HS-27A (cell line): ENCODE data around the gene CFAP210.
"Not testable (repeated sequence)": the region's sequence is repeated elsewhere in the genome, so short reads cannot be mapped to it uniquely, and the experiment has no call there.

ENCODE experiments used
- DNase-seq: peaks from one replicate; pipeline ENCODE4 v3.0.0-alpha.2; 2012; ENCODE audit warnings: low read depth, missing footprints

CFAP210 gene

GRCh38 chr2:169712791-169713227 is 18.6 kb upstream of the CFAP210 start:
- no peak for DNase-seq

- no peak for DNase-seq
Measured at GRCh38 chr2:169711751-169712509, 17.7 kb upstream of the CFAP210 start.

- DNase-seq: no peak
Measured at GRCh38 chr2:169709981-169710380, 15.8 kb upstream of the CFAP210 start.

GRCh38 chr2:169709331-169709730 is 15.1 kb upstream of the CFAP210 start:
- no peak for DNase-seq

- DNase-seq: no peak
Measured at GRCh38 chr2:169707626-169708025, 13.4 kb upstream of the CFAP210 start.

- DNase-seq: no peak
Measured at GRCh38 chr2:169705927-169706326, 11.7 kb upstream of the CFAP210 start.

GRCh38 chr2:169704160-169704708 is 10.0 kb upstream of the CFAP210 start:
- DNase-seq: no peak

GRCh38 chr2:169702996-169703395 is 8.8 kb upstream of the CFAP210 start:
- no peak for DNase-seq

- DNase-seq: not testable (repeated sequence)
Measured at GRCh38 chr2:169699173-169699572, 5.0 kb upstream of the CFAP210 start.

GRCh38 chr2:169696381-169696780 is 2.2 kb upstream of the CFAP210 start:
- no peak for DNase-seq

- no peak for DNase-seq
Measured at GRCh38 chr2:169694894-169695260, 672 bp upstream of the CFAP210 start.

- DNase-seq: no peak
Measured at GRCh38 chr2:169693360-169693759, 845 bp downstream of the CFAP210 start.

- no peak for DNase-seq
Measured at GRCh38 chr2:169692718-169693117, 1.5 kb downstream of the CFAP210 start.

- no peak for DNase-seq
Measured at GRCh38 chr2:169690958-169691357, 3.2 kb downstream of the CFAP210 start.

GRCh38 chr2:169687943-169688342 is 6.3 kb downstream of the CFAP210 start:
- DNase-seq: not testable (repeated sequence)

GRCh38 chr2:169686825-169687224 is 7.4 kb downstream of the CFAP210 start:
- not testable (repeated sequence) for DNase-seq

GRCh38 chr2:169684712-169685111 is 9.5 kb downstream of the CFAP210 start:
- not testable (repeated sequence) for DNase-seq

- DNase-seq: no peak
Measured at GRCh38 chr2:169684135-169684565, 10.1 kb downstream of the CFAP210 start.

- no peak for DNase-seq
Measured at GRCh38 chr2:169683425-169684134, 10.6 kb downstream of the CFAP210 start.

- DNase-seq: no peak
Measured at GRCh38 chr2:169683054-169683424, 11.2 kb downstream of the CFAP210 start.

GRCh38 chr2:169676850-169677249 is 17.4 kb downstream of the CFAP210 start:
- no peak for DNase-seq

- no peak for DNase-seq
Measured at GRCh38 chr2:169676357-169676756, 17.8 kb downstream of the CFAP210 start.

- DNase-seq: no peak
Measured at GRCh38 chr2:169673921-169674320, 20.3 kb downstream of the CFAP210 start.
